Measurements from ENCODE around the gene IRF8.

DNA sequence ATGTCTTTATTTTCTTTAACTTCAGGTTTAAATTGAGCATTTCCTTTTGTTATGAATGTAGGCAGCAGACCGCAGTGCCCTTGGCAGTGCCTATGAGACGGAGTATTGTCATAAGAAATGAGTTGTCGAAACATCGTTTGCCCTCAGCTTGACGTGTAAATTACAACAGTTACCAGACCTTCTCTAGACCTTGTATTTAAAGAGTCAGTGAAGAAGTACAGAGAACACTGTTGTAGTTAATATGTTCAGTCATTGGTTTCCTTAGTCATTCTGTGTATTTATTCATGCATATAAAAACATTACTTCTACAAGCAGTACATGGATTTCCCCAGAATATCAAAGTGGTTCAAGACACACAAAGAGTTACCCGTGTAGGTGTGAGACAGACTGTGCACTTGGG, 19.0 kb downstream of the IRF8 start:
- no peak for TF ChIP-seq POLR2A (IDR thresholded peaks at IDR 0.05)
- TF ChIP-seq CTCF (IDR thresholded peaks at IDR 0.05) = no peak
